Measurements from ENCODE around the gene ELOVL6.
"Not testable (repeated sequence)": the region's sequence is repeated elsewhere in the genome, so short reads cannot be mapped to it uniquely, and the experiment has no call there.

Gene ELOVL6

DNA sequence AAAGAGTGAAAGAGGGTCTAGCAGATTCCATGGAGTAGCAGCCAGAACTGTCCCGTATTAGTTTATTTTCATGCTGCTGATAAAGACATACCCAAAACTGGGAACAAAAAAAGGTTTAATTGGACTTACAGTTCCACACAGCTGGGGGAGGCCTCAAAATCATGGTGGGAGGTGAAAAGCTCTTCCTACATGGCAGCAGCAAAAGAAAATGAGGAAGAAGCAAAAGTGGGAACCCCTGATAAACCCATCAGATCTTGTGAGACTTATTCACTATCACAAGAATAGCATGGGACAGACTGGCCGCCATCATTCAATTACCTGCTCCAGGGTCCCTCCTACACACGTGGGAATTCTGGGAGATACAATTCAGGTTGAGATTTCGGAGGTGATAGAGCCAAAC, 18.8 kb upstream of the ELOVL6 start:
- not testable (repeated sequence) for H3K9me3 ChIP-seq (ENCODE audit: control insufficient read depth, insufficient read depth, low read depth, low read length); H3K36me3 ChIP-seq (ENCODE audit: control insufficient read depth, insufficient read depth, low read length); H3K9ac ChIP-seq (ENCODE audit: low read length); H3K4me1 ChIP-seq (ENCODE audit: control insufficient read depth, insufficient read depth, low read length); H3K4me3 ChIP-seq (ENCODE audit: low read depth, low read length); H3K27ac ChIP-seq (ENCODE audit: low read depth, low read length); H3K27me3 ChIP-seq (ENCODE audit: control insufficient read depth, insufficient read depth, low read length)

DNA sequence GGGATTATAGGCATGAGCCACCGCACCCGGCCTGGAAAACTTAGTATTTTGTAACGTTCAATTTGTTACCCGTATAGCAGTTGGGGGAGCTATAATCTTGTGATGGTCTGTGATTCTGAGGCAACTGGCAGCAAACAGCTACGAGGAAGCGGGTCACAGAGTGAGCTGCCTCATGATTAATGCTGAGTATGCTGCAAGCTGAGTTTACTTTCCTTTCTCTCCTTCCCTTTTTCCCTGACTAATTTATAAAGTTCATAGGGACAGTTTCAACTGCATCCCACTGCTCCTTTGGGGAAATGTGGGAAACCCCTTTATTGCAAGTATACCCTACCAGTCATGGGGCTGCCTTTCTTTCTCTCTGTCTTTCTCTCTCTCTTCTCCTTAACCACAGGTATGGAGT, 17.7 kb upstream of the ELOVL6 start:
- Histone ChIP-seq H3K27ac (ENCODE audit: low read depth, low read length) (no peak overlapping the region), H3K4me3 (ENCODE audit: low read depth, low read length) (no peak overlapping the region), H3K36me3 (ENCODE audit: control insufficient read depth, insufficient read depth, low read length) (no peaks in the 10 kb centered on the region), H3K9ac (ENCODE audit: low read length) (no peak overlapping the region), H3K9me3 (ENCODE audit: control insufficient read depth, insufficient read depth, low read depth, low read length) (peaks cover 9% of the 10 kb centered on the region; the same call in 1 of the 2 replicates), H3K27me3 (ENCODE audit: control insufficient read depth, insufficient read depth, low read length) (no peaks in the 10 kb centered on the region), H3K4me1 (ENCODE audit: control insufficient read depth, insufficient read depth, low read length) (0 out of 2 replicates have a peak, but pooled peaks cover 3% of the 10 kb centered on the region)

DNA sequence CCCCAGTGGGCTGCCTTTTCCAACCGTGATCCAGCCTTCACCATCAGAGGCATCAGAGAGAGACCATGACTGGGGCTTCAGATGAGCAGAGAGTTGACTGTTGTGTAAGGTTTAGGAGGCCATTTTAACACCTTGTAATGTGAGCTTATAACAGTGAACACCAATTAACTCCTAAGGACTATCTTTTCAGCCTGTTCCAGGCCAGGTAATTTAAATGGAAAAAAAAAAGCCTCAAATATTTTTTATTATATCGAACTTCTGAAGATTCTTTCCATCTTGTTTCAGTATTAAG, 13.3 kb upstream of the ELOVL6 start:
- no peaks in the 10 kb centered on the region for H3K9me3 ChIP-seq (ENCODE audit: control insufficient read depth, insufficient read depth, low read depth, low read length)
- 0 out of 2 replicates have a peak, but pooled peaks cover 3% of the 10 kb centered on the region for H3K4me1 ChIP-seq (ENCODE audit: control insufficient read depth, insufficient read depth, low read length)
- no peak overlapping the region for H3K4me3 ChIP-seq (ENCODE audit: low read depth, low read length)
- no peaks in the 10 kb centered on the region for H3K36me3 ChIP-seq (ENCODE audit: control insufficient read depth, insufficient read depth, low read length)
- no peak overlapping the region for H3K9ac ChIP-seq (ENCODE audit: low read length)
- H3K27me3 ChIP-seq (ENCODE audit: control insufficient read depth, insufficient read depth, low read length), result no peaks in the 10 kb centered on the region
- no peak overlapping the region for H3K27ac ChIP-seq (ENCODE audit: low read depth, low read length)

DNA sequence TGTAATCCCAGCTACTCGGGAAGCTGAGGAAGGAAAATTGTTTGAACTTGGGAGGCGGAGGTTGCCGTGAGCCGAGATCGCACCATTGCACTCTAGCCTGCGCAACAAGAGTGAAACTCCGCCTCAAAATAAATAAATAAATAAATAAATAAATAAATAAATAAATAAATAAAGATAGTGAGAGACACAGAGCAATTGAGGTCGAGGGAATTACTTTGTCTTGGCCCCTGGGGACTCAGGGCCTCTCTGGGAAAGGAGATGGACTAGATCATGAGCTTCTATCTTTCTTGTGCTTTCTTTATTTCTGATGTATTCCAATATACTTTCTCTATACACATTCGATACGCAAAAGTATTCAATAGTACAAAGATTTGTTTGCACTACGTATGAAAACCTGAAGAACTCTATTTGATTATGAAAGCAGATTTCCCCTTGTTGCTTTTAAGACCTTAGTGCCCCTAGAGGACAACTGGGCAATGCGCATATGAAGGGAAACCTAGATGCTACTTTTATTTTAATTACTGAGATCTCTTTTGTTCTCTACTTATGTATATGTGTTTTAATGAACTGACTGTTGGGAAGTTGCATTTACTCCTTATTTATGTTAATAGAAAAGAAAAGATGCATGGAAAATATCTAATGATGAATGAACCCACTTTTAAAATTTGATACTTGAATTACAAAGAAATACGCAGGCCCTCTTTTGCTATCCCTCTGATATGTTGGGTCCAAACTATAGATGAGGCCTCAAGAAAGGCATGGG, 12.8 kb upstream of the ELOVL6 start:
- Histone ChIP-seq H3K4me1 (ENCODE audit: control insufficient read depth, insufficient read depth, low read length) (0 out of 2 replicates have a peak, but pooled peaks cover 3% of the 10 kb centered on the region), H3K36me3 (ENCODE audit: control insufficient read depth, insufficient read depth, low read length) (no peaks in the 10 kb centered on the region), H3K27me3 (ENCODE audit: control insufficient read depth, insufficient read depth, low read length) (no peaks in the 10 kb centered on the region), H3K27ac (ENCODE audit: low read depth, low read length) (no peak overlapping the region), H3K9ac (ENCODE audit: low read length) (no peak overlapping the region), H3K9me3 (ENCODE audit: control insufficient read depth, insufficient read depth, low read depth, low read length) (no peaks in the 10 kb centered on the region), H3K4me3 (ENCODE audit: low read depth, low read length) (no peak overlapping the region)

DNA sequence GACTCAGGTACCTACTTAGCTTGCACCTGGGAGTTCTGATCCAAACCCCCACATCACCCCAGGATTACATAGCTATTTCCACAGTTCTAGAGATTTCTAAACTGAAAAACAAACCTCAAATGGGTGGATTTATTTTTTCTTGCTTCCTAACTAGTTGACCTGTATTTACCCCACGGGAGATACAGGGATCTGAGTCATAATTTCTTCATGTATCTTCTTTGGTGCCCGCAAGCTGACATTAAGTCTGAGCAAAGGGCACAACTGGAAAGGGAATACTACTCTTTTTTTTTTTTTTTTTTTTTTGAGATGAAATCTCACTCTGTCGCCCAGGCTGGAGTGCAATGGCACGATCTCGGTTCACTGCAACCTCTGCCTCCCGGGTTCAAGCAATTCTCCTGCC, 10.0 kb upstream of the ELOVL6 start:
- H3K9ac ChIP-seq (ENCODE audit: low read length), result no peak overlapping the region
- H3K4me3 ChIP-seq (ENCODE audit: low read depth, low read length), result no peak overlapping the region
- no peaks in the 10 kb centered on the region for H3K9me3 ChIP-seq (ENCODE audit: control insufficient read depth, insufficient read depth, low read depth, low read length)
- H3K4me1 ChIP-seq (ENCODE audit: control insufficient read depth, insufficient read depth, low read length), result 0 out of 2 replicates have a peak, but pooled peaks cover 3% of the 10 kb centered on the region
- H3K36me3 ChIP-seq (ENCODE audit: control insufficient read depth, insufficient read depth, low read length), result no peaks in the 10 kb centered on the region
- H3K27ac ChIP-seq (ENCODE audit: low read depth, low read length), result no peak overlapping the region
- H3K27me3 ChIP-seq (ENCODE audit: control insufficient read depth, insufficient read depth, low read length), result no peaks in the 10 kb centered on the region

DNA sequence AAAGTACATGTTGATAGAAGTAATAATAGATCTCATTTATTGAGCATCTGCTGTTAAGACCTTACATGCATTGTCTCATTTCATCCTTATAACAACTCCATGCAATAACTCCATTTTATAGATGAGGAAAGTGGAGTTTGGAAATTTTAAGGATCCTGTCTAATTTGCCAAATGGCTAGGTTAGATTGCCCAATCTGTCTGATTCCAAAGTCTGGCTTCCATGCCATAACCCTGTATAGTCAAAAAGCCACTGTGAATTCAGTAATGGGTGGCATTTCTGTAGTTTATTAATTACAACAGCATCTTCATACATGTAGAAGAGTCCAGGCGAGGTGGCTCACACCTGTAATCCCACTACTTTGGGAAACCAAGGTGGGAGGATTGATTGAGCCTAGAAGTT, 8.8 kb upstream of the ELOVL6 start:
- Histone ChIP-seq H3K4me1 (ENCODE audit: control insufficient read depth, insufficient read depth, low read length) (0 out of 2 replicates have a peak, but pooled peaks cover 3% of the 10 kb centered on the region), H3K27me3 (ENCODE audit: control insufficient read depth, insufficient read depth, low read length) (no peaks in the 10 kb centered on the region), H3K9ac (ENCODE audit: low read length) (no peak overlapping the region), H3K9me3 (ENCODE audit: control insufficient read depth, insufficient read depth, low read depth, low read length) (no peaks in the 10 kb centered on the region), H3K4me3 (ENCODE audit: low read depth, low read length) (no peak overlapping the region), H3K36me3 (ENCODE audit: control insufficient read depth, insufficient read depth, low read length) (no peaks in the 10 kb centered on the region), H3K27ac (ENCODE audit: low read depth, low read length) (no peak overlapping the region)

DNA sequence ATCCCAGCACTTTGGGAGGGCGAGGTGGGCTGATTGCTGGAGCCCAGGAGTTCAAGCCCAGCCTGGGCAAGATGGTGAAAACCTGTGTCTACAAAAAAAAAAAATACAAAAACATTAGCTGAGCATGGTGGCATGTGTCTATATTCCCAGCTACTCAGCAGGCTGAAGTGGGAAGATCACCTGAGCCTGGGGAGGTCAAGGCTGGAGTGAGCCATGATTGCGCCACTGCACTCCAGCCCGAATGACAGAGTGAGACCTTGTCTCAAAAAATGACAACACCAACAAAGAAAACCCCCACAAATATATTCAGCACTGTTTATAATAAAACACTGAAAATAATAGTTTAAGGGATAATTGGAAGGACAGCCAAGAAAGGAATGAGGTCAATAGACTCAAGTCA, 3.6 kb upstream of the ELOVL6 start:
- Histone ChIP-seq H3K4me1 (ENCODE audit: control insufficient read depth, insufficient read depth, low read length) (peaks cover 13% of the 10 kb centered on the region; the same call in 1 of the 2 replicates), H3K27me3 (ENCODE audit: control insufficient read depth, insufficient read depth, low read length) (no peaks in the 10 kb centered on the region), H3K9ac (ENCODE audit: low read length) (no peak overlapping the region), H3K4me3 (ENCODE audit: low read depth, low read length) (no peak overlapping the region), H3K27ac (ENCODE audit: low read depth, low read length) (no peak overlapping the region), H3K36me3 (ENCODE audit: control insufficient read depth, insufficient read depth, low read length) (no peaks in the 10 kb centered on the region), H3K9me3 (ENCODE audit: control insufficient read depth, insufficient read depth, low read depth, low read length) (no peaks in the 10 kb centered on the region)

DNA sequence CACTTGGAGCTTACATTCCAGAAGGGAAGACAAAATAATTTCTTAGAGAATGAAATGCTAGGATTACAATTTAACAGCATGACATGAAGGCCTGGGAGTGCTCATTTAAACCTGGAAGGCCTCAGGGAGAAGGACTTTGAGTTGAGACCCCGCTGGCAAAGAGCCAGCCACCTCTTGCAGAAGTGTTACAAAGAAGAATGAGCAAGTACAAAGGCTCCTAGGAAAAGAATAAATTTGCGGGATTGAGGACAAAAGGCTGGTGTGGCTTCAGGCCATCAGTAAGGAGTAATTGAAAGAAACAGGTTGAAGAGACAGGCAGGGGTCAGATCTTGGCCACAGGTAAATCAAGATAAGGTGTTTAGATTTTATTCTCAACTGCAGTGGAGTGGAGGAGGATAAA, 3.1 kb upstream of the ELOVL6 start:
- no peak overlapping the region for H3K9ac ChIP-seq (ENCODE audit: low read length)
- H3K36me3 ChIP-seq (ENCODE audit: control insufficient read depth, insufficient read depth, low read length), result no peaks in the 10 kb centered on the region
- peaks cover 13% of the 10 kb centered on the region; the same call in 1 of the 2 replicates for H3K4me1 ChIP-seq (ENCODE audit: control insufficient read depth, insufficient read depth, low read length)
- no peaks in the 10 kb centered on the region for H3K9me3 ChIP-seq (ENCODE audit: control insufficient read depth, insufficient read depth, low read depth, low read length)
- no peak overlapping the region for H3K27ac ChIP-seq (ENCODE audit: low read depth, low read length)
- no peaks in the 10 kb centered on the region for H3K27me3 ChIP-seq (ENCODE audit: control insufficient read depth, insufficient read depth, low read length)
- H3K4me3 ChIP-seq (ENCODE audit: low read depth, low read length), result no peak overlapping the region

DNA sequence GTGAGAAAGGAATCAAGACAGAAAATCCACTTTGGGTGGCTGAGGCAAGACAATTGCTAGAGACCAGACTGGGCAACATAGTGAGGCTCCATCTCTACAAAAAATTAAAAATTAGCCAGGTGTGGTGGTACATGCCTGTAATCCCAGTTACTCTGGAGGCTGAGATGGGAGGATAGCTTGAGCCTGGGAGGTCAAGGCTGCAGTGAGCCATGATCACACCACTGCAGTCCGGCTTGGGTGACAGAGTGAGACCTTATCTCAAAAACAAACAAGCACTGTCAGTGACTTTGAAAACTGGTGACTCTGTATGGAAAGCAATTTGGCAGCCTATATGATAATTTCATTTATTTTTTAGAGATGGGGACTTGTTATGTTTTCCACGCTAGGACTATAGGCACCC, 2.3 kb upstream of the ELOVL6 start:
- no peak overlapping the region for H3K9ac ChIP-seq (ENCODE audit: low read length)

DNA sequence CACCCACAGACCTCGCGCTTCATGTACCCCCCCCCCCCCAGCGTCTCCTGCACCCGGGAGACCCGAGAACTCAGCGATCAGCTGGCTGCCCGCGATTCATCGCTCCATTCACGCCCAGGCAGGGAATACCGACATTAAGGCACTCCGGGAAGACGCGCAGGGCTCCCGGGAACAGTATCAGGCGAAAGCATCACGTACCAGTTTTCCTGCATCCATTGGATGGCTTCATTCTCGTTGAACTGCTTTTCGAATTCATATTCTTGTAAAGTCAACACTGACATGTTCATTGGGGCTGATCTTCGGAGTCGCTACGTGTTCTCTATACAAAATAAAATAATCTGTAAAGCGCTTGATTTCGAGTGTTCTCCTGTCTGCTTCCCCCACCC, 373 bp downstream of the ELOVL6 start:
- Histone ChIP-seq H3K9ac (ENCODE audit: low read length) (peak overlapping the region; percentile 89), H3K27ac (ENCODE audit: low read depth, low read length) (peak overlapping the region; percentile 24; the same call in 1 of the 2 replicates), H3K36me3 (ENCODE audit: control insufficient read depth, insufficient read depth, low read length) (peaks cover 4% of the 10 kb centered on the region; the same call in 1 of the 2 replicates), H3K9me3 (ENCODE audit: control insufficient read depth, insufficient read depth, low read depth, low read length) (no peaks in the 10 kb centered on the region), H3K4me1 (ENCODE audit: control insufficient read depth, insufficient read depth, low read length) (peaks cover 38% of the 10 kb centered on the region), H3K27me3 (ENCODE audit: control insufficient read depth, insufficient read depth, low read length) (no peaks in the 10 kb centered on the region), H3K4me3 (ENCODE audit: low read depth, low read length) (peak overlapping the region; percentile 95)

More for the DNA sequence above, 2.3 kb upstream of the ELOVL6 start:
- Histone ChIP-seq H3K36me3 (ENCODE audit: control insufficient read depth, insufficient read depth, low read length) (no peaks in the 10 kb centered on the region), H3K4me3 (ENCODE audit: low read depth, low read length) (no peak overlapping the region), H3K27ac (ENCODE audit: low read depth, low read length) (no peak overlapping the region), H3K4me1 (ENCODE audit: control insufficient read depth, insufficient read depth, low read length) (peaks cover 16% of the 10 kb centered on the region), H3K27me3 (ENCODE audit: control insufficient read depth, insufficient read depth, low read length) (no peaks in the 10 kb centered on the region), H3K9me3 (ENCODE audit: control insufficient read depth, insufficient read depth, low read depth, low read length) (no peaks in the 10 kb centered on the region)

DNA sequence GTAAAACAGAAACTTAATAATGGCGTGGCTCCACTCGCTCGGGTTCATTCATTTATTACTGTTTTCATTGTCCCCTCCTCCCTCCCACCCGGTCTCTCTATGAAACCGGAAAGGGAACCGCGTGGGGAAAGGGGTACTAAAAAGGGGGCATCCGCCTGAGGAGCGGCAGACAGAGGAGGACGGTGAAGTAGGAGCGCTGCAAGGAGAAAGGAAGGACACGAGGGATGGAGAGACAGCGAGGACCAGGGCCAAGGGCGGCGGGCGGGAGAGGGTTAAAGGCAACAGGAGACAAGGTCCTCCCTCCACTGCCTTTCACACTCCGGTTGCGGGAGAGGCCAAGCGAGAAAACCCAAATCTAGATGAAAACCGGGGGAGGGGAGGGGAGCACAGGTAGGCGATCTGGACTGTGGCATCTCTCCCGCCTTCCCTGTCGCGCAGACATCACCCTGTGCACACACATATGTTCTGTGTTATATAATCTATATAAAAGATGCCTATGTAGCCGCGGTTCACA, 829 bp downstream of the ELOVL6 start:
- peaks cover 8% of the 10 kb centered on the region; the same call in 1 of the 2 replicates for H3K36me3 ChIP-seq (ENCODE audit: control insufficient read depth, insufficient read depth, low read length)
- H3K27ac ChIP-seq (ENCODE audit: low read depth, low read length), result peak overlapping the region; percentile 93; the same call in 1 of the 2 replicates
- H3K4me3 ChIP-seq (ENCODE audit: low read depth, low read length), result peak overlapping the region; percentile 95
- H3K27me3 ChIP-seq (ENCODE audit: control insufficient read depth, insufficient read depth, low read length), result no peaks in the 10 kb centered on the region
- H3K9me3 ChIP-seq (ENCODE audit: control insufficient read depth, insufficient read depth, low read depth, low read length), result no peaks in the 10 kb centered on the region
- H3K4me1 ChIP-seq (ENCODE audit: control insufficient read depth, insufficient read depth, low read length), result peaks cover 42% of the 10 kb centered on the region
- H3K9ac ChIP-seq (ENCODE audit: low read length), result peak overlapping the region; percentile 89

All from HUES6 (cell line).